A549 (cell line): ENCODE data around the gene PPP1R1B. TPM values are rescaled to one million over a fixed set of nuclear protein-coding genes. Genes with fewer than 3 reads are reported as not detected.

Source experiments
- ATAC-seq, 2 experiments: fragments of 200-7000 bp in 1 of 2; fragments of >200 bp in 1 of 2; cut with Nextera tagmentation in 1 of 2; cut with Tn5 transposase in 1 of 2; 3 replicates each; pipeline versions ENCODE4 v1.8.0 to v1.9.1; 2018 to 2020; ENCODE audit warnings: mild to moderate bottlenecking in 1 of 2, moderate library complexity in 1 of 2
- CTCF ChIA-PET: fragments of 300-600 bp; sonication (Branson Sonifier 250); formaldehyde crosslinking; extraction: SDS; loops from one replicate; lab custom pipeline; 2021; ENCODE audit warnings: antibody characterized with exemption, inconsistent platforms; lab: Yijun Ruan, JAX
- POLR2A ChIA-PET: fragments of 350-600 bp; formaldehyde crosslinking; extraction: SDS; loops from one replicate; lab custom pipeline; 2021; ENCODE audit warnings: antibody characterized with exemption, inconsistent platforms; lab: Yijun Ruan, JAX
- DNase-seq, 2 experiments: peaks; one replicate each; pipeline versions ENCODE4 v3.0.0 to v3.0.0-alpha.2; 2011 to 2016; ENCODE audit warnings: low read depth in 1 of 2, low spot score in 1 of 2
- FAIRE-seq: peaks from 2 replicates; lab custom pipeline; 2011; peaks lifted over from hg19 to GRCh38; lab: Jason Lieb, UNC
- H3K27ac ChIP-seq, 2 experiments: fragments of >200 bp; sonication (Bioruptor Twin); formaldehyde crosslinking; 3 replicates each; pipeline ENCODE4 v1.5.1; 2016 to 2017
- H3K4me1 ChIP-seq: fragments of >200 bp; sonication (Bioruptor Twin); formaldehyde crosslinking; 3 replicates; pipeline ENCODE4 v1.6.1; 2016
- H3K4me2 ChIP-seq: fragments of >200 bp; sonication (Bioruptor Twin); formaldehyde crosslinking; 3 replicates; pipeline ENCODE4 v1.6.1; 2016
- H3K4me3 ChIP-seq: fragments of >200 bp; sonication (Bioruptor Twin); formaldehyde crosslinking; 3 replicates; pipeline ENCODE4 v1.5.1; 2016
- H3K9me3 ChIP-seq: fragments of >200 bp; sonication (Bioruptor Twin); formaldehyde crosslinking; 3 replicates; pipeline ENCODE4 v1.6.1; 2016
- CEBPB ChIP-seq, 2 experiments: fragments of >200 bp in 1 of 2; sonication (Bioruptor Twin) in 1 of 2; formaldehyde crosslinking in 1 of 2; IDR thresholded peaks; 2 replicates each; pipeline ENCODE4 v1.6.1; 2012 to 2016
- CTCF ChIP-seq: fragments of >200 bp; sonication (Bioruptor Twin); formaldehyde crosslinking; IDR thresholded peaks from 3 replicates; pipeline ENCODE4 v1.5.1; 2016
- E2F6 ChIP-seq: IDR thresholded peaks from 2 replicates; pipeline ENCODE4 v1.6.1; 2012; ENCODE audit warnings: low read depth, borderline replicate concordance
- EHMT2 ChIP-seq: fragments of 200-600 bp; sonication (generic); IDR thresholded peaks from 2 replicates; pipeline ENCODE4 v1.6.1; 2016; ENCODE audit warnings: antibody characterized with exemption, low read depth, mild to moderate bottlenecking, moderate library complexity
- ESRRA ChIP-seq: fragments of 150-350 bp; IDR thresholded peaks from 2 replicates; pipeline ENCODE4 v1.6.1; 2014; ENCODE audit warnings: mild to moderate bottlenecking, low read length, borderline replicate concordance
- KDM1A ChIP-seq: fragments of 200-600 bp; sonication (generic); IDR thresholded peaks from 2 replicates; pipeline ENCODE4 v1.6.1; 2016; ENCODE audit warnings: low read depth, mild to moderate bottlenecking
- MAZ ChIP-seq: fragments of 150-350 bp; IDR thresholded peaks from 2 replicates; pipeline ENCODE4 v1.6.1; 2014; ENCODE audit warnings: antibody characterized with exemption, low read depth, low read length, borderline replicate concordance
- NPAS2 ChIP-seq: fragments of 250-450 bp; sonication (Bioruptor Pico); IDR thresholded peaks from 2 replicates; pipeline ENCODE4 v1.8.0; 2022; ENCODE audit warnings: mild to moderate bottlenecking, moderate library complexity, borderline replicate concordance
- PBX3 ChIP-seq: IDR thresholded peaks from 2 replicates; pipeline ENCODE4 v1.6.1; 2012
- PHF8 ChIP-seq: fragments of 200-600 bp; sonication (generic); IDR thresholded peaks from 2 replicates; pipeline ENCODE4 v1.6.1; 2016; ENCODE audit warnings: low read depth, mild to moderate bottlenecking, antibody characterized with exemption, moderate library complexity, borderline replicate concordance
- POLR2A ChIP-seq: IDR thresholded peaks from 2 replicates; pipeline ENCODE4 v1.6.1; 2012; ENCODE audit warnings: mild to moderate bottlenecking, low read length
- RAD21 ChIP-seq, 2 experiments: fragments of >200 bp in 1 of 2; sonication (Bioruptor Twin) in 1 of 2; formaldehyde crosslinking in 1 of 2; IDR thresholded peaks in 1 of 2; conservative IDR thresholded peaks in 1 of 2; 2 replicates in 1 of 2; 3 replicates in 1 of 2; pipeline ENCODE4 v1.6.1; 2012 to 2018; ENCODE audit warnings: inconsistent platforms in 1 of 2
- SMC3 ChIP-seq: fragments of >200 bp; sonication (Bioruptor Twin); formaldehyde crosslinking; IDR thresholded peaks from 3 replicates; pipeline ENCODE4 v1.6.1; 2018; ENCODE audit warnings: inconsistent platforms
- SREBF2 ChIP-seq: fragments of 450-650 bp; IDR thresholded peaks from 2 replicates; pipeline ENCODE4 v1.6.1; 2014; ENCODE audit warnings: mild to moderate bottlenecking, moderate library complexity
- ZNF302 ChIP-seq: fragments of 250-450 bp; sonication (Bioruptor Pico); IDR thresholded peaks from 2 replicates; pipeline ENCODE4 v1.9.0; 2021; ENCODE audit warnings: inconsistent platforms, mild to moderate bottlenecking, moderate library complexity
- WGBS: methylation state at CpG from one replicate; pipeline ENCODE4 v1.1.6; 2017; ENCODE audit errors: missing lambda C conversion rate; 5-methylcytosine and 5-hydroxymethylcytosine counted together
- polyA plus RNA-seq, 4 experiments: library from polyadenylated mRNA; depleted of rRNA in 3 of 4; stranded (reverse); fragments of >200 nt; fragmentation: RNase III in 1 of 4; extraction: RNeasy Plus Mini Kit Qiagen cat#74134 plus additional on column Dnase treatment in 1 of 4; gene quantifications; 2 replicates in 3 of 4; 3 replicates in 1 of 4; pipeline ENCODE4 v1.2.3, GENCODE V29; 2011 to 2017
- TF ChIP-seq, protein P1 (sequence below): IDR thresholded peaks from 2 replicates; pipeline ENCODE4 v1.6.1; 2012
- TF ChIP-seq, protein P2 (sequence below): fragments of 450-650 bp; IDR thresholded peaks from 2 replicates; pipeline ENCODE4 v1.6.1; 2014; ENCODE audit warnings: antibody characterized with exemption

The PPP1R1B gene
- polyA plus RNA-seq, 2 of the 4 experiments (the other 2 are of a cell fraction) = 0.10 TPM; not detected in 1

GRCh38 chr17:39653662-39654331, 27.0 kb downstream of the PPP1R1B start:
- H3K4me3 ChIP-seq = no peak overlapping the region
- ATAC-seq = peak; percentile 65 to 86; a peak in 5 of 6 replicates
- ChIA-PET POLR2A (interaction anchor here (1.0 kb wide), 1 partner anchor 34 kb away, joined by 3 read pairs; the partner anchor contains the start of gene PGAP3), CTCF (interaction anchor here (0.7 to 48.4 kb wide), 17 partner anchors 31 to 521 kb away, joined by 3 to 1581 read pairs (median 7); partner anchors contain the start of genes ERBB2, MIEN1, NEUROD2 and PGAP3)
- H3K4me2 ChIP-seq = no peak overlapping the region
- no peaks in the 10 kb centered on the region for H3K4me1 ChIP-seq
- no peak overlapping the region for H3K27ac ChIP-seq
- DNase-seq = peak; percentile 67 to 91
- 49% methylated on average over 14 of the region's 14 CpGs for WGBS
- FAIRE-seq = no peak
- no peaks in the 10 kb centered on the region for H3K9me3 ChIP-seq
- peak; percentile 47; the same call in 1 of the 2 replicates for TF ChIP-seq KDM1A
- TF ChIP-seq EHMT2 = no peak
- TF ChIP-seq PHF8 = no peak
- peak; percentile 28 to 41; a peak in 3 of 5 replicates for TF ChIP-seq RAD21 (conservative IDR thresholded peaks at IDR 0.05 in 1 of 2, IDR thresholded peaks at IDR 0.05 in 1 of 2)
- TF ChIP-seq E2F6 = no peak
- peak; percentile 90 for TF ChIP-seq CTCF
- 0 out of 2 replicates have a peak, but pooled peaks have one; percentile 42 for TF ChIP-seq ESRRA
- peak; percentile 72; the same call in 1 of the 2 replicates for TF ChIP-seq MAZ

GRCh38 chr17:39655105-39655504, 28.4 kb downstream of the PPP1R1B start:
- H3K9me3 ChIP-seq = no peaks in the 10 kb centered on the region
- H3K4me2 ChIP-seq = no peak overlapping the region
- no peak for FAIRE-seq
- no peak overlapping the region for H3K4me3 ChIP-seq
- CTCF ChIA-PET = interaction anchor here (0.6 to 48.4 kb wide), 9 partner anchors 29 to 861 kb away, joined by 3 to 1581 read pairs (median 10); partner anchors contain the start of genes ERBB2, MIEN1, NEUROD2 and PGAP3
- no peak for TF ChIP-seq POLR2A
- TF ChIP-seq, protein P1, sequence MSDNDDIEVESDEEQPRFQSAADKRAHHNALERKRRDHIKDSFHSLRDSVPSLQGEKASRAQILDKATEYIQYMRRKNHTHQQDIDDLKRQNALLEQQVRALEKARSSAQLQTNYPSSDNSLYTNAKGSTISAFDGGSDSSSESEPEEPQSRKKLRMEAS = no peak
- TF ChIP-seq SMC3 = no peak
- no peak for TF ChIP-seq ZNF302 (CRISPR knock-in tag)
- TF ChIP-seq PBX3 = no peak
- no peak for TF ChIP-seq CEBPB (IDR thresholded peaks at IDR 0.05)
- no peak for TF ChIP-seq SREBF2
- TF ChIP-seq NPAS2 (CRISPR knock-in tag) = no peak
- TF ChIP-seq, protein P2, sequence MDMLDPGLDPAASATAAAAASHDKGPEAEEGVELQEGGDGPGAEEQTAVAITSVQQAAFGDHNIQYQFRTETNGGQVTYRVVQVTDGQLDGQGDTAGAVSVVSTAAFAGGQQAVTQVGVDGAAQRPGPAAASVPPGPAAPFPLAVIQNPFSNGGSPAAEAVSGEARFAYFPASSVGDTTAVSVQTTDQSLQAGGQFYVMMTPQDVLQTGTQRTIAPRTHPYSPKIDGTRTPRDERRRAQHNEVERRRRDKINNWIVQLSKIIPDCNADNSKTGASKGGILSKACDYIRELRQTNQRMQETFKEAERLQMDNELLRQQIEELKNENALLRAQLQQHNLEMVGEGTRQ = no peak
- ATAC-seq = no peak
- no peaks in the 10 kb centered on the region for H3K4me1 ChIP-seq
- WGBS = 67% methylated on average over 2 of the region's 2 CpGs
- POLR2A ChIA-PET = no interaction called here
- DNase-seq = no peak
- no peak overlapping the region for H3K27ac ChIP-seq
